H1 (cell line): ENCODE results near the gene SLCO4A1. TPM values are rescaled to one million over a fixed set of nuclear protein-coding genes. Genes with fewer than 3 reads are reported as not detected.

Experiments used
- CTCF ChIA-PET: fragments of 300-600 bp; sonication (Branson Sonifier 250); formaldehyde crosslinking; loops from one replicate; lab custom pipeline; 2021; ENCODE audit not compliant: partially characterized antibody; lab: Charles Lee
- POLR2A ChIA-PET: fragments of 300-600 bp; sonication (Branson Sonifier 250); formaldehyde crosslinking; loops from one replicate; lab custom pipeline; 2021; ENCODE audit warnings: inconsistent platforms; ENCODE audit not compliant: partially characterized antibody; lab: Charles Lee
- DNase-seq, 2 experiments: peaks; one replicate each; pipeline versions ENCODE4 v3.0.0 to v3.0.0-alpha.2; 2010 to 2022; ENCODE audit warnings: low spot score in 2 of 2, low read depth in 1 of 2, mixed read lengths in 1 of 2
- FAIRE-seq: peaks from 2 replicates; lab custom pipeline; 2011; peaks lifted over from hg19 to GRCh38; lab: Jason Lieb, UNC
- H2AFZ ChIP-seq: 2 replicates; pipeline ENCODE4 v1.8.1; 2012; ENCODE audit warnings: low read length, inconsistent platforms
- H2AK5ac ChIP-seq: 2 replicates; pipeline ENCODE4 v1.6.1; 2013; ENCODE audit warnings: low read depth, low read length
- H2BK120ac ChIP-seq: replicated peaks from 2 replicates; pipeline ENCODE3; 2013; ENCODE audit warnings: low read depth, low read length, inconsistent platforms
- H2BK12ac ChIP-seq: 2 replicates; pipeline ENCODE4 v1.6.1; 2013; ENCODE audit warnings: low read depth, low read length
- H2BK15ac ChIP-seq: 2 replicates; pipeline ENCODE4 v1.6.1; 2013; ENCODE audit warnings: low read length
- H2BK20ac ChIP-seq: 2 replicates; pipeline ENCODE4 v1.6.1; 2013; ENCODE audit warnings: low read length
- H2BK5ac ChIP-seq: 2 replicates; pipeline ENCODE4 v1.6.1; 2013; ENCODE audit warnings: low read depth, low read length
- H3K14ac ChIP-seq: 2 replicates; pipeline ENCODE4 v1.6.1; 2013; ENCODE audit warnings: inconsistent platforms; ENCODE audit not compliant: insufficient read length
- H3K18ac ChIP-seq: 2 replicates; pipeline ENCODE4 v1.6.1; 2013; ENCODE audit warnings: low read length; ENCODE audit errors: extremely low read depth
- H3K23ac ChIP-seq: 2 replicates; pipeline ENCODE4 v1.6.1; 2013; ENCODE audit warnings: inconsistent platforms; ENCODE audit not compliant: insufficient read length
- H3K23me2 ChIP-seq: 2 replicates; pipeline ENCODE4 v1.6.1; 2013; ENCODE audit warnings: low read depth, low read length
- H3K27ac ChIP-seq: 2 replicates; pipeline ENCODE4 v1.6.1; 2011; ENCODE audit warnings: low read depth, low read length, inconsistent platforms
- H3K27me3 ChIP-seq, 4 experiments: replicated peaks in 1 of 4; 1 replicate in 1 of 4; 2 replicates in 3 of 4; pipeline versions ENCODE4 v1.6.1 to v1.8.1; 2011 to 2013; ENCODE audit warnings: low read length in 3 of 4, mild to moderate bottlenecking in 3 of 4, inconsistent platforms in 2 of 4, mixed read lengths in 2 of 4, moderate library complexity in 1 of 4; ENCODE audit not compliant: control insufficient read depth in 3 of 4, insufficient read depth in 3 of 4; ENCODE audit errors: extremely low read depth in 1 of 4
- H3K36me3 ChIP-seq, 4 experiments: 2 replicates each; pipeline versions ENCODE4 v1.6.1 to v1.8.1; 2011 to 2013; ENCODE audit warnings: mild to moderate bottlenecking in 4 of 4, low read length in 3 of 4, moderate library complexity in 2 of 4, control low read depth in 1 of 4, inconsistent platforms in 1 of 4; ENCODE audit not compliant: insufficient read depth in 4 of 4, control insufficient read depth in 2 of 4
- H3K4ac ChIP-seq: replicated peaks from 2 replicates; pipeline ENCODE3; 2013; ENCODE audit warnings: low read length, low read depth, mixed read lengths, inconsistent platforms; ENCODE audit not compliant: insufficient read length
- H3K4me1 ChIP-seq, 4 experiments: replicated peaks in 1 of 4; 1 replicate in 1 of 4; 2 replicates in 3 of 4; pipeline versions ENCODE4 v1.6.1 to v1.8.1; 2011 to 2013; ENCODE audit warnings: low read length in 3 of 4, inconsistent platforms in 2 of 4, mixed read lengths in 1 of 4; ENCODE audit not compliant: insufficient read depth in 4 of 4, control insufficient read depth in 3 of 4
- H3K4me2 ChIP-seq, 2 experiments: 2 replicates each; pipeline versions ENCODE4 v1.6.1 to v1.8.1; 2011 to 2013; ENCODE audit warnings: low read depth in 2 of 2, low read length in 2 of 2, control low read depth in 1 of 2, inconsistent platforms in 1 of 2, mild to moderate bottlenecking in 1 of 2; ENCODE audit not compliant: insufficient read depth in 1 of 2
- H3K4me3 ChIP-seq, 4 experiments: fragments of 200-600, 300-600 bp in 1 of 4; sonication (generic), shearing (Covaris generic), sonication (Bioruptor Twin) in 1 of 4; 2 replicates each; pipeline versions ENCODE4 v1.5.1 to v1.8.1; 2011 to 2016; ENCODE audit warnings: low read length in 4 of 4, low read depth in 3 of 4, control low read depth in 2 of 4, inconsistent platforms in 2 of 4, mild to moderate bottlenecking in 2 of 4, mixed read lengths in 1 of 4, moderate library complexity in 1 of 4; ENCODE audit not compliant: insufficient read depth in 2 of 4; ENCODE audit errors: extremely low read depth in 1 of 4
- H3K56ac ChIP-seq: replicated peaks from 2 replicates; pipeline ENCODE3; 2013; ENCODE audit warnings: low read depth, mild to moderate bottlenecking, mixed read lengths, low read length, inconsistent platforms; ENCODE audit not compliant: insufficient read length
- H3K79me1 ChIP-seq: 2 replicates; pipeline ENCODE4 v1.6.1; 2013; ENCODE audit warnings: low read depth, low read length, control low read depth
- H3K79me2 ChIP-seq, 2 experiments: 2 replicates each; pipeline versions ENCODE4 v1.6.1 to v1.8.1; 2012 to 2013; ENCODE audit warnings: low read length in 2 of 2, mild to moderate bottlenecking in 2 of 2, inconsistent platforms in 1 of 2; ENCODE audit not compliant: insufficient read depth in 2 of 2, control insufficient read depth in 1 of 2
- H3K9ac ChIP-seq, 4 experiments: replicated peaks in 1 of 4; 1 replicate in 1 of 4; 2 replicates in 3 of 4; pipeline versions ENCODE4 v1.6.1 to v1.8.1; 2011 to 2013; ENCODE audit warnings: low read depth in 3 of 4, low read length in 3 of 4, control low read depth in 2 of 4, mild to moderate bottlenecking in 2 of 4, moderate library complexity in 2 of 4, inconsistent platforms in 1 of 4; ENCODE audit errors: extremely low read depth in 1 of 4
- H3K9me3 ChIP-seq, 2 experiments: 2 replicates each; pipeline versions ENCODE4 v1.6.1 to v1.8.1; 2012 to 2013; ENCODE audit warnings: mild to moderate bottlenecking in 2 of 2, moderate library complexity in 2 of 2, control low read depth in 1 of 2, inconsistent platforms in 1 of 2, low read depth in 1 of 2, low read length in 1 of 2, mixed read lengths in 1 of 2; ENCODE audit not compliant: insufficient read depth in 2 of 2
- H4K20me1 ChIP-seq, 2 experiments: replicated peaks in 1 of 2; 2 replicates each; pipeline versions ENCODE3 to v1.8.1; 2011 to 2013; ENCODE audit warnings: inconsistent platforms in 2 of 2, low read length in 2 of 2, mild to moderate bottlenecking in 1 of 2; ENCODE audit not compliant: insufficient read depth in 2 of 2, control insufficient read depth in 1 of 2
- H4K5ac ChIP-seq: 2 replicates; pipeline ENCODE4 v1.6.1; 2013; ENCODE audit warnings: low read length, low read depth, mixed read lengths, inconsistent platforms; ENCODE audit not compliant: insufficient read length
- H4K8ac ChIP-seq: 2 replicates; pipeline ENCODE4 v1.8.0; 2013; ENCODE audit warnings: mild to moderate bottlenecking, moderate library complexity, low read length, inconsistent platforms; ENCODE audit not compliant: insufficient read depth; ENCODE audit errors: extremely low read depth
- H4K91ac ChIP-seq: replicated peaks from 2 replicates; pipeline ENCODE3; 2013; ENCODE audit warnings: low read length, mixed read lengths, inconsistent platforms; ENCODE audit not compliant: insufficient read length
- WGBS, 2 experiments: shearing (Covaris generic) in 1 of 2; methylation state at CpG; one replicate each; pipeline versions ENCODE4 v1.1.6 to v1.1.7; 2013 to 2015; ENCODE audit warnings: low lambda C conversion rate in 2 of 2, mixed read lengths in 2 of 2, inconsistent platforms in 1 of 2, low coverage in 1 of 2, missing lambda C conversion rate in 1 of 2; ENCODE audit not compliant: insufficient replicate concordance in 2 of 2, insufficient coverage in 1 of 2, insufficient read length in 1 of 2; ENCODE audit errors: extremely low coverage in 1 of 2, missing lambda C conversion rate in 1 of 2; 5-methylcytosine and 5-hydroxymethylcytosine counted together
- polyA plus RNA-seq, 7 experiments: library from polyadenylated mRNA; depleted of rRNA in 3 of 7; stranded (reverse) in 5 of 7; unstranded in 2 of 7; fragments of >200 nt in 5 of 7; fragments of 200-250 nt in 2 of 7; gene quantifications; 1 replicate in 5 of 7; 2 replicates in 1 of 7; 4 replicates in 1 of 7; pipeline versions ENCODE4 v1.2.1 to v1.2.3, GENCODE V29; 2011 to 2013; ENCODE audit warnings: missing spikeins in 2 of 7, mixed read lengths in 2 of 7
- total RNA-seq: library from RNA; stranded (reverse); fragmentation: NEBNext Ultra II Directional; extraction: Animal tissue kit (Norgen Biotek cat#: 25700); gene quantifications from 2 replicates; pipeline ENCODE4 v1.2.1, GENCODE V29; 2021
- TF ChIP-seq, protein P1 (sequence below): IDR thresholded peaks from 2 replicates; pipeline ENCODE4 v1.6.1; 2012; ENCODE audit warnings: inconsistent platforms

SLCO4A1 gene
- total and polyA plus RNA-seq, 2 of the 8 experiments (the other 6 are each of a cell fraction or from before 2014, with no cell fraction given): 10.5 to 18.5 TPM

- no peak overlapping the region for H3K23ac ChIP-seq
- H3K4me1 ChIP-seq: peaks cover 0 to 8% (median 7%) of the 10 kb centered on the region in 4 experiments; a peak in 5 of 7 replicates
- FAIRE-seq: no peak
Measured at GRCh38 chr20:62706857-62707256, 64.6 kb downstream of the SLCO4A1 start.

More at GRCh38 chr20:62706857-62707256, 64.6 kb downstream of the SLCO4A1 start:
- Histone ChIP-seq H2AK5ac (no peak overlapping the region), H3K9ac (no peak overlapping the region), H3K18ac (no peak overlapping the region), H3K4me2 (no peak overlapping the region), H3K4me3 (no peak overlapping the region), H3K79me1 (no peaks in the 10 kb centered on the region), H3K23me2 (peaks cover 11% of the 10 kb centered on the region; the same call in 1 of the 2 replicates), H2BK12ac (no peak overlapping the region), H3K56ac (no peak overlapping the region), H2BK5ac (no peak overlapping the region), H2BK20ac (no peak overlapping the region), H2BK120ac (no peak overlapping the region), H2AFZ (no peak overlapping the region), H3K27ac (no peak overlapping the region), H4K20me1 (peaks cover 3 to 5% of the 10 kb centered on the region in 2 experiments), H4K5ac (no peak overlapping the region), H3K4ac (no peak overlapping the region), H3K79me2 (no peaks in the 10 kb centered on the region), H2BK15ac (no peak overlapping the region), H3K9me3 (no peaks in the 10 kb centered on the region), H4K8ac (no peak overlapping the region), H4K91ac (no peak overlapping the region), H3K14ac (no peak overlapping the region), H3K36me3 (no peaks in the 10 kb centered on the region), H3K27me3 (peaks cover 22 to 40% (median 30%) of the 10 kb centered on the region in 4 experiments)
- ChIA-PET POLR2A (interaction anchor here (1.2 to 1.5 kb wide), 2 partner anchors 12 to 108 kb away, joined by 3 to 4 read pairs; no protein-coding TSS in a partner anchor), CTCF (interaction anchor here (0.7 to 4.7 kb wide), 27 partner anchors 9 to 224 kb away, joined by 3 to 38 read pairs (median 4); no protein-coding TSS in a partner anchor)
- TF ChIP-seq, protein P1, sequence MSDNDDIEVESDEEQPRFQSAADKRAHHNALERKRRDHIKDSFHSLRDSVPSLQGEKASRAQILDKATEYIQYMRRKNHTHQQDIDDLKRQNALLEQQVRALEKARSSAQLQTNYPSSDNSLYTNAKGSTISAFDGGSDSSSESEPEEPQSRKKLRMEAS: no peak
- 91% methylated on average over 12 of the region's 12 CpGs; no CpG with 5 or more reads in 1 of the 2 experiments for WGBS, 2 experiments
- no peak for DNase-seq
